G401.6 (cell line): ENCODE measurements around the gene BCDIN3D.
"Not testable (repeated sequence)": the region's sequence is repeated elsewhere in the genome, so short reads cannot be mapped to it uniquely, and the experiment has no call there.

Experiments
- FAIRE-seq: peaks from 2 replicates; lab custom pipeline; 2012; peaks lifted over from hg19 to GRCh38; lab: Jason Lieb, UNC

BCDIN3D gene

DNA sequence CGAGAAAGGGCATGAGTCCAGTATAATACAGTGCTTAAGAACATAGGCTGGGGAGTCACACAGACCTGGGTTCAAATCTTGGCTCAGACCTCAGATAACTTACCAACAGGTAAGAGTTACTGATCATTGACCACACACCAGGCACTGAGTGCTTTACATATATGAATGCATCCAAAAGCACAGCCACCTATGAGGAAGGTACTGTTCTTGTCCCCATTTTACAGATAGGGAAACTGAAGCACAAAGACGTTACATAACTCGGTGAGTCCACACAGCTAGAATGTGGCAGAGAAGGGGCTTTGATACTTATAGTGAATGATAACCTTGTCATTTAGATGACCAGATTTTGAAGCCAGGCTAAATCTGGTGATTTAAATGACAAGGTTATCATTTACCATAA, 33.2 kb upstream of the BCDIN3D start:
- no peak for FAIRE-seq

GRCh38 chr12:49875115-49875720, 32.3 kb upstream of the BCDIN3D start:
- FAIRE-seq: no peak

DNA sequence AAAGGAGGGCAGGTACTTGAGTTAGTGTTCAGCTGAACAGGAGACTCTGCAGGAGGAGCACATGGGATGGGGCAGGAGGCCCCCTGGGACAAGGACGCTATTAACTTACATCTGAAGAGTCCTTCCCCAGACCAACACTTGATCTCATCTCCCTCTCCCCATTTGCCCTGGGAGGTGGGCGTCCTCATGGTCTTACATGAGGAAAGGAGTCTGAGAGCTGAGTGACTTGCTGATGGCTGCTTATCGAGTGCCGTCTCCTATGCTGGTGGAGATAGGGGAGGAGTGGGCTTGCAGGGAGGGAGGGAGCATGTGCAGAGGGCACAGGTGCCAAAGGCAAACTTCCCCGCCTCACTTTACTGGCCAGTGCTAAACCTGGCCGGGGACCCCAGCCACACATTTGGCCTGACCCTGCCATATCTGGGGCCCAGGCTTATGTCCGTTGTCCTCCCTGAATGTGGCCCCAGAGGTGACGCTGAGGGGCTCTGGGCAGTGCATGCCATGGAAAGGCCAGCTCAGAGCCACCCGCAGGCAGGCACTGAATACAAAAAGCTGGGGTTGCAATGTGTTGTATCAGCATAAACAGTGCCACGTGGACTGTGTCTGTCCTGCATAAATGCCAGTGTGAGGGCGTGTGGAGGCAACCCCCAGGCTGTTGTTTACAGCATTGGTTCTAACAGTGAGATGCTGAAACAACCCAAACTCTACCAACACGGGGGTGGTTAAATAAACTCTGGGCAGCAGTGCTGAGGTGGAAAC, 31.4 kb upstream of the BCDIN3D start:
- no peak for FAIRE-seq

GRCh38 chr12:49873361-49873934, 30.5 kb upstream of the BCDIN3D start:
- FAIRE-seq: no peak

DNA sequence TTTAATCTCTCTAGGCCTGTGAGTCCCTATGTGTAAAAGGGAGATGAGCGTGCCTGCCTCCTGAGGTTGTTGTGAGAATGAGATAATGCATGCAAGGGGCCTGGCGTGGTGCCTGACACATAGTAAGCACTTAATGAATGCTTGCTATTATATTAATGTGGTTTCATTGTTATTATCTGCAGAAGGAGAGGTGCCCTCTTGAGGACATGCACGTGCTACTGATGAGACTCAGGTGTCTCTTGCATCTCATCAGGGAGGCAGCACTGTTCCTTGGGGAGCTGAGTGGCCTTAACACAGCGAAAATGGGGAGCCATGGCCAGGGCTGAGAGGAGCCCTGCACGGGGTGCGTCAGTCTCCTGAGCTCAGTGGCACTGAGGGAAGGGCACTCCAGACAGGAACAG, 29.9 kb upstream of the BCDIN3D start:
- FAIRE-seq: no peak

DNA sequence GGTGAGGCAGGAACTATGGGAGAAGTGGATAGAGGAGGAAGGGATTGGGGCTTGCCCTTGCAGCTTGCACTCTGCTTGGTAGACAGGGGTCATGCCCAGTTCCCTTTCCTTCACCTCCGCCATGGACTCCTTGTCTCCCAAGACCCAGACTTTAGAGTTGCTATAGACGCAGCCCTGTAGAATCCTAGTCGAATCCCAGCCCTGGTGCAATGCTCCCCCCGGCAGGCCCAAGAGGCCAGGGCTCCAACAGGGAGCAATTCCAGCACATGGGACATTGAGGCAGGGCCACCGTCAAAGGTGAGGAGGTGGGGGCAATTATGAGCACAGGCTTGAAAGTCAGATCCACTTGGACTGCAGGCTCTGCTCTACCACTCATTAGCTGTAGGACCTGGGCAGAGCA, 29.5 kb upstream of the BCDIN3D start:
- FAIRE-seq: no peak

DNA sequence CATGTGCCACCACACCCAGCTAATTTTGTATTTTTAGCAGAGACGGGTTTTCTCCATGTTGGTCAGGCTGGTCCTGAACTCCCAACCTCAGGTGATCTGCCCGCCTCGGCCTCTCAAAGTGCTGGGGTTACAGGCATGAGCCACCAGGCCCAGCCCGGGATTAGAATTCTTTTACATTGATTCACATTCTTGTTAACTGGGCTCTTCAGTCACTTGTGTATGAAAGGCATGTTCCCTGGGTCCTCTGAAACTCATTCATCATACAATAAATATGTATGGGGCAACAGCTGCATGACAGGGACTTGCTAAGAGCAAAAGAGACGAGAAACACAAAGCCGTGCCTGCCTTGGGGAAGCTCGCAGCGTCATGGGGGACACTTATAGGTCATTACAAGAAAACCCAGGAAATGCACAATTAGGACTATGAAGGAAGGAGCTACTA, 28.9 kb upstream of the BCDIN3D start:
- not testable (repeated sequence) for FAIRE-seq

GRCh38 chr12:49871263-49871561, 28.3 kb upstream of the BCDIN3D start:
- FAIRE-seq: no peak

DNA sequence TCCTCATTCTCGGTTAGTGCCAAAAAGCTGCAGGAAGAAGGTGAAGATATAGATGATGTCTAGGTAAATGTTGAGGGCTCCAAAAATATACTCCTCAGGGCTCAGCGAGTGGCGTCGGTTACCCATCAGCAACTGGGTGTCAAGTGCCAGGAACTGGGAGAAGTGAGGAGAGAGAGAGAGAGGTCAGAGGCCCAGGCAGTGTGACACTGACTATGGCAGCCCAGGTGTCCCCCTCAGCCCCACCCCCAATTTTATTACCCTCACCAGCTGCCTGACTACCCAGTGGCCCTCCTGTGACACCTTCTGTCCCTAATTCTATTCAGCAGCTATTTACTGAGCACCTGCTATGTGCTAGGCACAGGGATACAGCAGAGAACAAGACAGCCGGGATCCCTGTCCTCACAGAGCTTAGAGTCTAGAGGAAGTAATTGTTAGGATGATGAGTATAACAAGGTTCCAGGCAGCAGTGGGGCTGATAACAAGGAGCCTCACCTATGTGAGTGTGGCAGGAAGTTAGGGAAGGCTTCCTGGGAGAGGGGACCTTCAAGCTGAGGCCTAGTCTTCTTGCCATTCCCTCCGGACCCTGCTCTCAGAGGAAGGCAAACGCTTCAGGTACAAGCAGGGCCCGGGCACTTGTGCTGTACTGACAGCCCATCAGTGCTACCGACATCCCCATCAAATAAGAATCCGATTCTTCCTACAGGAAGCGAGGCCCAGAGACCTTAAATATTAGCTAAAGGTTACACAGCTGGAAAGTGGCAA, 27.8 kb upstream of the BCDIN3D start:
- no peak for FAIRE-seq

DNA sequence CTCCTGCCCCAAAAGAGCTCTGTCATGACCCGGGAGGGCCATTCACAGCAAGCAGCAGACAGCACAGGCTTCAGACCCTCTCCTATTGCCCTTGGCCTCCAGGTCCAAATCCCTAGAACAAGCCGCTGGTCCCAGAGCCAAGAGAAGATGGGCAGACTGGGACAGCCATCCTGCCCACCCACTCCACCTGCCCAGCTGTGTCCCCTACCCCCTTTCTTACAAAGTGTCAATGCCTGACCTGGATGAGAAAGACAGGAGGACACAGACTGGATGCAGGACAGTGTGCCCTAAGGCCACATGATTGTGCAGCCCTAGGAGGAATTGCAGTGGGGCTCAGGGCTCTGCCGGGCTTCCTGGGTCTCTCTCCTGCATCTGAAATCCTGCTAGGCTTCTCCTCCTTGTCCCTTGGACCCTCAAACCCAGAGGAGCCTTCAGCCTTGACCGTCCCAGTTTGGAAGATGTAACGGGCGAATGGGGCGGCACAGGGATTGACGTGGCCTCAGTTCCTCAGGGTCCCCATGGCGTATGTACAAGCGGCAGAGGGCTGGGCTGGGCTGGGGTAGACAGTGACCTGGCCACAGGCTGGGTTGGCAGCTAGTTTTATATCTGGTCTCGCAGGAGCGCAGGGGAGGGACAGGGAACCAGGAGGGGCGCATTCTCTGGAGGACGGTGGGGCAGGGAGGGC, 27.1 kb upstream of the BCDIN3D start:
- FAIRE-seq: no peak

- FAIRE-seq: no peak
Measured at GRCh38 chr12:49868952-49869815, 26.3 kb upstream of the BCDIN3D start.

DNA sequence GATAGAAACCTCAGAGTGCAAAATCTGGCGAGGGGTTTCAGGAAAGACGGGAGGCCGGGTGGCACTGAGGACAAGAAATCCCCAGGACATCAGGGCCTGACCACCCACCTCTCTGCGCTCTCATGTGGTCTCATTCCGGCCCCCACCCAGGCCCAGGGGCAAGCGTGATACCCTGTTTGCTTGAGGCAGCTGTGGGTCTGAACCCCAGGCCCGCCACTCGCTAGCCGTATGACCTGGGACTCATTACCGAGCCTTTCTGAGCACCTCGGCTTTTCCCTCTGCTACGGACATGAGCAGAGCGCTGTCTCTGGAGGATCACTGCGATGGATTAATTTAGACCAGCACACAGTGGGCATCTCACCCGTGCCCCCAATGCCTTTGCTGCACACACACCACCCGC, 25.5 kb upstream of the BCDIN3D start:
- FAIRE-seq: no peak

GRCh38 chr12:49867570-49868341, 24.9 kb upstream of the BCDIN3D start:
- no peak for FAIRE-seq

DNA sequence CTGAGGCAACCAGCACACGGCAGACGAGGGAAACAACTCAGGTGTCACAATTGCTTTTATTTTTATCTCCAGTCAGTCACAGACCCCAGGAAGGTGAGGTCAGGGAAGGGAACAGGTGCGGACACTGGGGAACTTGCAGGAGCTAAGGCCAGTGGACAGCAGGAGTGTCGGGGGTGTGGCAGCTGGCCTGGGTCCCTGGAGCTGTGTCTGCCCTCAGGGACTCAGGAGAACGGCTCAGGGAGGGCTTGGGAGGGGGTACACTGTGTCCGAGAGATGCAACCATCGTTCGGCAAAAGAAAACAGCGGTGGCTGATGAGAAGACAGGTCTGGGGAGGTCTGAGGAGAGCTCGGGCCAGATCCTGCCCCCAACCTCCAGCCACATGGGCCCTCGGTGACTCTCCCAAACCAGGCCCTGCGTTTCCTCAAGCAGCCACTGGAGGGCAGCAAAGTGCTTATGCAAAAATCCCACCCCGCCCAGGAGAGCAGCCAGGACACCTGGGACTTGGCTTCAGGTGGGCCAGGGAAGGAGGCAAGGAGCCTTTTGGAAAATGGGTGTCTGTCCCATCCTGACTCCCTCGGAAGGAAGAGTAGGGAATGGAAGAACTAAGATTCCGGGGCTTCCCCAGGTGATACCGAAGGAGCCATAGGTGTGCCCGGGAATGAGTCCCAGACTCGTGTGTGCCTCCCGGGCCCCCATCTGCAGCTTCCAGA, 24.1 kb upstream of the BCDIN3D start:
- no peak for FAIRE-seq

- no peak for FAIRE-seq
Measured at GRCh38 chr12:49865782-49866135, 22.9 kb upstream of the BCDIN3D start.

- FAIRE-seq: no peak
Measured at GRCh38 chr12:49865109-49865781, 22.3 kb upstream of the BCDIN3D start.

DNA sequence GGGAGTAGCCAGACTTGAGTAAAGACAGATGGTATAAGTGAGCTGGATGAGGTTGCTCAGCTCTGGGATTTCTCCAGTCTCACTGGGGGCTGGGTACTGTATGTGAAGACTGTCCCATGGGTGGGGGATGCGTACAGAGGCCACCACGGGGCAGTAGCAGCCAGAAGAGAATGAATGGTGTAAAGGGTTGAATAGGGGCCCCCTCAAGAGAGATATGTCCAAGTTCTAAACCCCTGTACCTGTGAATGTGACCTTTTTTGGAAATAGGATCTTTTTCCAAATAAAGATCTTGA, 21.8 kb upstream of the BCDIN3D start:
- no peak for FAIRE-seq

GRCh38 chr12:49863946-49864797, 21.3 kb upstream of the BCDIN3D start:
- FAIRE-seq: no peak

DNA sequence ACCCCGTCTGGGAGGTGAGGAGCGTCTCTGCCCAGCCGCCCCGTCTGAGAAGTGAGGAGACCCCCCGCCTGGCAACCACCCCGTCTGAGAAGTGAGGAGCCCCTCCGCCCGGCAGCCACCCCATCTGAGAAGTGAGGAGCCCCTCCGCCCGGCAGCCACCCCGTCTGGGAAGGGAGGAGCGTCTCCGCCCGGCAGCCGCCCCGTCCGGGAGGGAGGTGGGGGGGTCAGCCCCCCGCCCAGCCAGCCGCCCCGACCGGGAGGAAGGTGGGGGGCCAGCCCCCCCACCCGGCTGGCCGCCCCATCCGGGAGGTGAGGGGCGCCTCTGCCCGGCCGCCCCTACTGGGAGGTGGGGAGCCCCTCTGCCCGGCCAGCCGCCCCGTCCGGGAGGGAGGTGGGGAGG, 18.0 kb upstream of the BCDIN3D start:
- not testable (repeated sequence) for FAIRE-seq
